D721Med (cell line): Measurements from ENCODE around the gene TOMM6.

Experiments
- DNase-seq: peaks from one replicate; pipeline ENCODE4 v3.0.0; 2011; ENCODE audit warnings: low spot score; ENCODE audit not compliant: insufficient read length
- FAIRE-seq: peaks from 2 replicates; lab custom pipeline; 2011; peaks lifted over from hg19 to GRCh38; lab: Jason Lieb, UNC
- CTCF ChIP-seq: IDR thresholded peaks from 2 replicates; pipeline ENCODE4 v1.5.1; 2012; ENCODE audit warnings: mild to moderate bottlenecking, control low read depth; ENCODE audit not compliant: insufficient read depth; ENCODE audit errors: missing control alignments

Gene TOMM6

GRCh38 chr6:41746107-41746506 lies 41.4 kb upstream of the TOMM6 start:
- DNase-seq (no peak), FAIRE-seq (no peak)
- TF ChIP-seq CTCF = no peak

- no peak for TF ChIP-seq CTCF
- DNase-seq = no peak
- no peak for FAIRE-seq
Measured at GRCh38 chr6:41747256-41748101, 40.0 kb upstream of the TOMM6 start, which contains the start of gene PGC. Gene PGC, minus strand, starts transcription at chr6:41747397. Its CDS starts 63 bp downstream, at chr6:41747334.

GRCh38 chr6:41748102-41748477 lies 39.4 kb upstream of the TOMM6 start:
- DNase-seq (no peak), FAIRE-seq (no peak)
- no peak for TF ChIP-seq CTCF

- TF ChIP-seq CTCF = no peak
- FAIRE-seq (no peak), DNase-seq (no peak)
Measured at GRCh38 chr6:41748542-41748941, 39.0 kb upstream of the TOMM6 start.

- TF ChIP-seq CTCF = no peak
- FAIRE-seq (no peak), DNase-seq (no peak)
Measured at GRCh38 chr6:41750374-41750773, 37.1 kb upstream of the TOMM6 start.

GRCh38 chr6:41755895-41756294 lies 31.6 kb upstream of the TOMM6 start:
- no peak for FAIRE-seq
- DNase-seq = no peak
- no peak for TF ChIP-seq CTCF

- TF ChIP-seq CTCF = no peak
- DNase-seq (no peak), FAIRE-seq (no peak)
Measured at GRCh38 chr6:41756354-41756753, 31.1 kb upstream of the TOMM6 start.
